Midbrain (tissue), 1 donor: ENCODE measurements around the gene TNFRSF1B.

Source experiments
- DNase-seq: peaks from one replicate; lab custom pipeline; 2025; lab: John Stamatoyannopoulos, UW

Gene TNFRSF1B

DNA sequence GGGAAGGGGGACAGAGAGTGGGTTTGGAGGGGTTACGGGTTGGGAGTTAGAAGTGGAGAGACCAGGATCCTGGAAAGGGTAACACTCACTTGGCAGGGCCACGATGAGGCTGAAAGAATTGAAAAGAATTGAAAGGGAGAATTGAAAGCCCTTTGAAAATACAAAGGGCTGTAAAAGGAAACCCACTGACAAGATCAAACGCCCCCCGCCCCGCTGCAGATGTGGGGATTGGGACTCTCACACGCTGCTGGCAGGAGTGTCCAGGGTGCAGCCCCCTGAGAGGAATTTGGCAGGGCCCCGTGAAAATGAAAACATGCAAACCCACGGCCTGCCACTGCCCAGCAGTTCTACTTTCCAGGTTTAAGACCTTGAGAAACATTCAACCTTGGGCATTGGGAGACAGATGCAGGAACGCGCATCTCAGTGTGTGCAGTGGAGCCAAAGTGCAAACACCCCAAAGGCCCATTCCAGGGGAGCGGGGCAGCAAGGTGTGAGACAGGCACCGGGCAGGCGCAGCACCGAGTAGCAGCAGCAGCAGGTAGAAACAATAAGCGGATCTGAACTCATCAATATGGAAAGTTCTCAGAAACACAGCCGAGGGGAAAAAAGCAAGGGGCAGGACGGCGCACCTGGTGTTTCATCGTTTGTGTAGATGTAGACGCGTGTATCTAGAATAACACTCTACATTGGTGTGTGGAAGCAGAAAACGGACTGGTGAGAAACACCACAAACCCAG lies 8.3 kb upstream of the TNFRSF1B start:
- DNase-seq, result no peak

DNA sequence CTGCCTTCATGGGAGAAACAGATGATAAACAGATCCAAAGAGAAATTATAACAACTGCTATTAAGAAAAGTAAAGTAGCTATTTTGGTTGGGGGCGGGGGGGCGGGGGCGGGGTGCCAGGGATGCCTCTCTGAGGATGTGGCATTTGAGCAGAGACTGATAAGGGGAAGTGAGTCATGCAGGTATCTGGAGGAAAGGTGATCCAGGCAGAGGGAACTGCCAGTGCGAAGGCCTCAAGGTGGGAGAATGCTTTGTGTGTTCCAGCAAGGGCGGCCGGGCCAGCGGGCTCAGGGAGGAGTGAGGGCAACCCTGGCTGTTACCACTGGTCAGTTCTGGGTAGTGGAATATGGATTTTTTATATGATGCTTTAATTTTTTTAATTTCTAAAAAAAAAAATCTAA lies 7.0 kb upstream of the TNFRSF1B start:
- no peak for DNase-seq

DNA sequence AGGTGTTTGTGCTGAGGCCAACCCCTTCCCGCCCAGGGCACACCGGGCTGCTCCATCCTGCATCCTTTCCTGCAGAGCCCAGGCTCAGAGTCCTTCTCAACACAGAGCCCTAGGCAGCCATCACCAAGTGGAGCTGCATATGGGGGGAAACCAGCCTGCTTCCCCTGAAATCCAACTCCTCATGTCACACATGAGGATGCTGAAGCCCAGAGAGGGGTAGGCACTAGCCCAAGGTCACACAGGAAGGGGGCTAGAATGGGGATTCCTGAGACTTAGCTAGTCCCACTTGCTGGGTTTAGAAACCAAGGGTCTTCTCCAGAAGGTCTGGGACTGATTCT lies 5.5 kb upstream of the TNFRSF1B start:
- DNase-seq, result no peak

DNA sequence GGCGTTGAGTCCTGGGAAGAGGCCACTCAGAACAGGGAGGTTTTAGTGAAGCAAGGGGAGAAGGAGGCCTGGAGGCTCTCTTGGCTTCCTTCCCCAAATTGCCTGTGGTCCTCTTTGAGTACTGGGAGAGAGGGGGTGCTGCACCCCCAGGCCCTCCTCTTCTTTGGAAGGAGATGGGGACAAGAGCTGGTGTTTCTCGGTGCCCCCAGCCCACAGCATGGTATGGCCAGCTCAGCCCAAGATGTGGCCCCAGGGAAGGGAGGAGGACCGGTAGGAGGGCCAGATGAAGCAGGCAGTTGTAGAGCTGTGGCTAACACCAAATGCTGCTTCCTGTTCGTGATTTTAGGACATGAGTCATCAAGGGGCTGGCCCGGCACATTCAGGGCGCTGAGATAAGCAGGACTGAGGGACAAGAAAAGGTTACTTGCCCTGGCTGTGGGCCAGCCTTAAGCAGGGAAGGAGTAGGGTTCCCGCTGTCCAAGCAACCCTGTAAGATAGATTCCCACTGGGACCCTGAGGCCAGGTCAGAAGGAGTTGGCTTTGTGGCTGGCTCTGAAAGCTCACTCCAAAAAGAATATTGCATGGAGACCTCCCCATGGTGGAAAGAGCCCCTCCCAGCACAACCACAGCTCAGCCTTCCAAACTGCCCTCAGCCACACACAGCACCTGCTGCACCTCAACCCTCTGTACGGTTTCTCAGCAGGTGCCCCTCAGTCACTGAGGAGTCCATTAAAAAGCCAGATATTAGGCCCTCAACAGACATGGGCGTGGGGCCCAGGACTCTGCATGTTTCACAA lies 4.9 kb upstream of the TNFRSF1B start:
- peak; percentile 44 for DNase-seq

DNA sequence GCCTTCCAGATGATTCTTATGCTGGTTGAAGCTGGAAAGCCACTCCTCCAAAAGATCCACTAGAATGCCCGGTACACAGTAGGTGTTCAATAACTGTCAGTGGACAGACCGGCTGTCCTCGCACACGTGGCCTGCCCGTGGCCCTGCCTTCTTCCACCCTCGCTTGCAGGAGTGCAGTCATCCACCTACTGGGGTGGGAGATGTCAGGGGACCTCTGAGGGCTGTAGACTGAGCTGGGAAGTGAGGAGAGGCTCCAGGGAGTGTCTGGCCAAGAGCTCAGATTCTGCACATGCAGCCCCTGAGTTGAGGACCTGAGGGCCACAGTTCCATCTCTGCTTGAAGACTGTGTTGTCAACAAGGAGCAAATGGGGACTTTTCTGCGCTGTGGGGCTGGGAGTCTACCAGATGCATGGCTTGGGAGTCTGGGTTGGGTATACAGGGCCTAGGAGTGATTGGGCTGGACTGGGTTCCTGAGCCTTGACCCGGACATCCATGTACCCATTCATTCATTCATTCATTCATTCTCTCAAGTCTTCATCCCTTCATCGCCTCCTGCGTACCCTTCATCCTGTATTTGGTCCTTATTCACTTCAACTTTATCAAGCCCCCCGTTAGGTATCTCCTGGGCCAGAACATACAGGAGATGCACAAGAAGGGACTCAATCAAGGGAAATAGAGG lies 4.2 kb upstream of the TNFRSF1B start:
- DNase-seq, result no peak

DNA sequence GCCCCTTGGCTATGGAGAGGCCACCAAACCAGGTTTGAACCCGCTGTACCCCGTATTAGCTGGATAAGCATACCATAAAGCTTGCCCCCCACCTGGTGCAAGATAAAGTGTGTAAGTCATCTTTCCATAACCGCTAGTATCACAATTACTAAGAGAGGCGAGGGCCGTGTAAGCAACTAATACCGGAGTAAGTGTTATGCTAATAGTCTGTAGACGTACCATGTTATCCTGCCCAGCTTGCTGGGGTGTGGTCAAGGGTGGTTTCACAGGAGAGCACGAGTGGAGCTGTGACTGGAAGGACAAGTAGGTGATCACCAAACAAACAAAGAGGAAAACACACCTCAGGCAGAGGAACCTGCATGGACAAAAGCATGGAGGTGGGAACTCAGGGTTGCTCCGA lies 3.6 kb upstream of the TNFRSF1B start:
- no peak for DNase-seq

DNA sequence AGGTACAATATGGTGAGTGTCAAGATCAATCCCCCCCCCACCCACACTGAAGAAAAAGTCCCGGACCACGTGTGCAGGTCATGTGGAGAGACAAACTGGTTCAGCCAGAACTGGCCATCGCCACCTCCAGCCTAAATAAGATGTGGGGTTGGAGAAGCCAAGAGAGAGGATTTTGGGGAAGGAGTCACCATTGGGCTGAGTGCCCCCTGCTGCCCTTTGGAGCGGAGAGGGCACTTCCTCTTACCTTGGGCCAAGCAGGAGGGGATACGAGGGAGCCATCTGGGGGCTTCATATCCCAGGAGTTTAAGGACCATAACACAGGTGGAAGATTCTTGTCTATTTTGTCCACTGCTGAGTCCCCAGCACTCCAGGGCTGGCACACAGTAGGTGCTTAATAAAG lies 2.6 kb upstream of the TNFRSF1B start:
- DNase-seq, result no peak

DNA sequence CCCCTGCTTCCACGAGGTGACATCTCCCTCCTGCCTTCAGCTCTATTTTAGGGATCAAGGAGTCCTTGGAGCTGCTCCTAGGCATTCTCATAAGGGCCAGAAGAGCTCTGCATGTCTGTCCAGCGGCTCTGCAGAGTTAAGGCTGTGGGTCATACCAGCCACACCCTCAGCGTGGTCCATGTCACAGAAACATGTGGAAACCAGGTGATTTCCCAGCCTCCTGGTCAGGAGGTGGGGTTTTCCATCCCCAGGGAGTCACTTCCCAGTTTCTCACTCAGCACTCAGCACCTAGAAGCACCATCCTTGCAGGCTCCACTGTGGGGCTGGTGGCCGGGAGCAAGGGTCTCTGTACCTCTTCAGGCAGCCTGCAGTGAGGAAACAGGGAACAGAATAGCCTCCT lies 1.4 kb upstream of the TNFRSF1B start:
- DNase-seq, result no peak

DNA sequence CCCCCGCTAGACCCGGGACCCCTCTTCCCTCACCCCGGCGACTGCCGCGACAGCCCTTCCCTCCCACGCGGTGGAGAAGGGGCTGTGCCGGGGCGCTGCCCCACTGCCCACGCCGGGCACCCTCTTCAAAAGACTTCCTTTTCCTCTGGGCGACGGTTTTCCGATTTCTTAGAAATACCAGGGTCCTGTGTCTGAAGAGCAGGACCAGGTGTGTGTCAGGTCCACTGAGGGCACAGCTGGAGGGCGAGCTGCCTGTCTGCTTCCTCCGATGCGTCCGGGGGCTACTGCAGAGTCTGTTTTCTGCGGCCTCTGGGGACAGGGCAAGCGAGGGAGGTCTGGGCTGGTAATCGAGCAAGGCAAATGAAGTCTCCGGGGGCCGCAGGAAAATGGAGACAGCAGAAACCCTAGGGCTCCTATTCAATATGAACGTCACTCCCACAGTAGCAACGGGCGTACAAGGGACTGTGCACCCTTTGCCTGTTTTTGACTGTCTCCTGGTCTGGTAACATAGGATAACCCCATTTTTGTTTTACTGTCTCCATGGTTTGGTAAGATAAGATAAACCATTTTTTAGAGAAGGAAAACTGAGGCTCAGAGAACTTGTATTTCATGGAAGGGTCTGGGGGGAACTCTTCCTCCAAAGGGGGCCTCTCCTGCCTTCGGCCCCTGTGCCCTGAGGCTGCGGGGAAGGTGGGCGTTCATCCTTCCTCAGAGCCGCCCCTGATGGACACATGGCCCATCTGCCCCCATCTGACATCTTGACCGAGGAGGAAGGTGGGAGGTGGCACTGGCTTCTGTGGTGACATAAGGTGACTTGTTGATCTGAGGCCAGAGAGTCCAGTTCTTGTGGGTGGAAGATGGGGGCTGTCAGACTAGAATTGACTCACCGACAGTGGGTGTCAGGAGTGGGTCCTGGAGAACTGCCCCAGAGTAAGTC lies 970 bp downstream of the TNFRSF1B start:
- no peak for DNase-seq

DNA sequence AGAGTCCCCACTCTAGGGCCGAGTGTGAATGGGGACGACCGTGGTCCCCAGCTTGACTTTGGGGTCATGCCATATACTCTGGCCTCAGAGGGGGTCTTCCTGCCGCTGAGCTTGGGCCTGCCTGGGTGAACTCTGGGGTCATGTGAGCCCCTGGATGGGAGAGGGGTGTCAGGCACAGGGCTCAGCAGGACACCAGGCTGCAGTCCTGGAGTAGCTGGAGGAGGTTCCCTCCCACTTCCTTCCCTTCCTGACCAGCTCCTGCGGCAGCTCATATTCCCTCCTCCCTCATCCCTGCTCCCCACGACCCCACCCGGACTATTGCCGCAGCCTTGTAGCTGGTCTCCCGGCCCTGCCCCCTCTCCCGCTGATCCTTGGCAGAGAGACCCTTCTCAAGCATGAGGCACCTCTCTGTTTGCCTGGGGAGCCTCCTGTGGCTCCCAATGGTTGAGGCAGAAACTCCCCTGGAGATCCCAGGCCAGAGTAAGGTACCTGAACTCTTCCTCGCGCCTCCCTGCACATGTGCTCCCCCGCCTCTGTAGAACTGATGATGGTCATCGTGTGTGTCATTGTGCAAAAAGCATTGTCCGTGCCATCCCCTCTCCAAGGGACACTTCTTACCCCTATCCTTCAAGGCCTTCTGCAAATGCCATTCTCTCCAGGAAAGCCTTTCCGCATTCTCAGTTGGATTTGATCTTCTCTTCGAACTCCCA lies 1.8 kb downstream of the TNFRSF1B start:
- DNase-seq, result no peak

DNA sequence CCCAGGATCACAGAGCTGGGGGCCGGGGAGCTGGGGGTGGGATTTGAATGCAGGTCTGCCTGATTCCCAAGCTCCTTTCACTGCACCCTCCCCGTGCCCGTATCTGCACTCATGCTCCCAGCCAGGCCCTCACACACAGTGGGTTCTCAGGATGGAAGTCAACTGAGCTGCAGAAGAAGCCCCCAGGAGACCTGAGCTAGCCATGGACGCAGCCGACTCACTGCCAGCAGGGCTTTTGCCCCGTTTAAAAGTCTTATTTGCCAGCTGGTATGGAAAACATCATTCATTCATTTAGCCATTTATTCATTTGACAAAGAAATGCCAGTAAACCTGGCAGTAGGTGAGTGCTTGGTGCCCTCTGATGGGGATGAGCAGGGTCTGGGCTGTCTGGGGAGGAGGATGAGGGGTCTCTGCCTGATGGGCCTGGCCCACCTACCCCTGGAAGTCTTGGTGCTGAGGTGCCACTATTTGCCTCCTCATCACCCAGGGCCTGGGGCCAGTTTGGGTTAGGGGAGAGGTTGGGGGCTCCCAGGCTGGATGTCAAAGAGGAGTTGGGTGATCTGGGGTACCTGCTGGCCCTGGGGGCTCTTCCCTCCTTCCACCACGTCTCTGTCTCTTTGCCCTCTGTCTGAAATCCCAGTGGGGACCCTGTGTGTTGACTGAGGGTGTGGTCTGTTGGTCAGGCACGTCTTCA lies 2.8 kb downstream of the TNFRSF1B start:
- no peak for DNase-seq

DNA sequence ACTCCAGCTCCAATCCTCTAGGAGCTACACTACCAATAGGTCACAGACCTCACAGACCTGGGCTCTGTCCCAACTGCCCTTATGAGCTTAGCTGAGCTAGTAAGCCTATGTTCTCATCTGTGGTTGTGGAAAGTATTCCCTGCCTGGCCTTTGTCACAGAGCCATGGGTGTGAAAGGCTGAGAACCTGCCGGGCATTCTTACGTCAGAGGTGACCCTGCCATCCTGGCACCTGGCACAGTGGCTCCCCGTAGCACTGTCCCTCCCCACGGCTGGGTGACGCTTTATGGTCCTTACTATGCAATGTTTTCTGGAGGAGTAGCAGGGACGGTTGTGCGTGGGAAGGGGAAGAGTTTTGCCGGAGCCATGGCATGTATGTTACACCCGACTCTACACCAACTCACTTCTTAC lies 3.5 kb downstream of the TNFRSF1B start:
- no peak for DNase-seq

DNA sequence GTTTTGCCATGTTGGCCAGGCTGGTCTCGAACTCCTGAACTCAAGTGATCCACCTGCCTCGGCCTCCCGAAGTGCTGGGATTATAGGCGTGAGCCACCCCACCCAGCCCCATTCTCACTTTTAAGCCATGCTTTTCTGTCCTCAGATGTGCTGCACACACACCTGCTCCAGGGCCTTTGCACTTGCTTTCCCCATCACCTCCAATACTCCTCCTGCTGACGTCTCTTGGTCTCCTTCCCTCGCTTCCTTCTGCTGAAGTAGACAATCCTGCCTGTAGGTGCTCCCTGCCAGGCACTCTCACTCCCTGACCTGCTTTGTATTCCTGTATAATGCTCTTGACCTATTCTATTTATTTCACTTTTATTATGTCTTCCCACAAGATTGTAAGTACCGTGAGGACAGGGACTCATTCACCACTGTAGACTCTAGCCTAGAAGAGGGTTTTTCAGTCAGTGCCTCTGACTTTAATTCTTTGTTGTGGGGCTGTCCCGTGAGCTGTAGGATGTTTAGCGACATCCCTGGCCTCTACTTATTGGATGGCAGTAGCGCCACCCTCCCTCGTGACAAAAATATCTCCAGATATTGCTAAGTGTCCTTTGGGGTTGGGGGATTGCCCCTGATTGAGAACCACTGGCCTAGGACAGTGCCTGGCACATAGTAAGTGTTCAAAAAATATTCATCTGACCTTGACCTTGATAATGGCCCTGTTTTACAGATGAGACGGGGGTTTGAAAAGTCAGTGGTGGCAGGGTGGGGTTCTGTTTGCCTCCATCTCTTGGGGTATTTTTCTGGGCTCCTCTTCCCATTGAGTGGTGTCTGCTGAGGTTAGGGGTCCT lies 4.6 kb downstream of the TNFRSF1B start:
- no peak for DNase-seq

DNA sequence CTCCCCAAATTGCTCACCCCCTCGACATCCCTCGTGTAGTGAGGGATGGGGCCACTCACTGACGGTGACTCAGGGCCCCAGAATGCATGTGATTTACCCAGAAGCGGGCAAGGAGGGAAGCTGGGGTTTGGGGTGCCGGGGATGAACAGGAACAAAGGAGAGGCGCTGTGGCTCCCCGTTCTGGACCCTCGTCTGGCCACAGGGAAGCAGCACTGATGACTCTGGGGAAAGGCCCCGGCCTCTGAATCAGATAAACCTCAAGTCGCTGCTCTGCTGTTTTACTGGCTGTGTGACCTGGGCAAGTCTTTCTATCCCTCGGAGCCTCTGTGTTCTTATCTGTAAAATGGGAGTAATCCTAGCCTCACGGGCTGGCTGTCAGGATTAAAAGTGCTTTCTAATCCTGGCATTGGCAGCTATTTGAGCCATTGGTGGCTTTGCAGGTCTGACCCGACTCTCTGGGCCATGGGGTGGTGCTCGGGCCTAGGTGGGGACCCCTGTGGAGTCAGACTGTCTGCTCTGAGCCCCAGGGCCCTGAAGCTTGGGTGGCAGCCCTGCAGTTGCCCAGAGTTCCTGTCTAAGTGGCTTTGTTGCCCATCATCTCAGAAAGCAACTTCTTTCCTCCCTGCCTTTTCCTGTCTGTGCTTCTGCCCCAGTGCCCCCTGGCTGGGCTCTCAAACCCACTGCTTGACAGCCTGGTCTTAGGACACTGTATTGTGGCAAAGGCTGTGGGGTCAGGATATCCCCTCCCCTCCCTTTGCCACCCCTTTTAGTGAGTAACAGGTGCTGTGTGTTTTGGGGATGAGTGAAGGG lies 5.5 kb downstream of the TNFRSF1B start:
- DNase-seq, result no peak

DNA sequence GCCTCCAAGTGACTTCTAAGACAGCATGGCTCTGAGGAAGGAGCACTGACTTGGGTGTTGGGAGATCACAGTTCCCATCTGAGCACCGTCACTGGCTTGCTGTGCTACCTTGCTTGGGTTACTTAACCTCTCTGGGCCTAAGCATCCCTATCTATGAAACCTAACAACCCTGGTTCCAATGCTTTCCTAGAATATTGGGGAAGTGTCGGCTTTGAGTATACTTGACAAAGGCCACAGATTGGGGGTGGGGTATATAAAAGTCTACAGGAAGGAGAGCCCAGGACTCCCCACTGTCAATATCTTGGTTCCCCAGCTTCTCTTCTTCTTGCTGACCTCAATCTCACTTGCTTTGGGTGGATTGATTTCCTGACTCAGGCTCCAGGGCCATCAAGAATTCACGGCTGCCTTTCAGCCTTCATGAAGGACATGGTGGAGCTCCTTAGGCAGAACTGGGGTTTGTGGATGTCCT lies 6.3 kb downstream of the TNFRSF1B start:
- DNase-seq, result no peak

DNA sequence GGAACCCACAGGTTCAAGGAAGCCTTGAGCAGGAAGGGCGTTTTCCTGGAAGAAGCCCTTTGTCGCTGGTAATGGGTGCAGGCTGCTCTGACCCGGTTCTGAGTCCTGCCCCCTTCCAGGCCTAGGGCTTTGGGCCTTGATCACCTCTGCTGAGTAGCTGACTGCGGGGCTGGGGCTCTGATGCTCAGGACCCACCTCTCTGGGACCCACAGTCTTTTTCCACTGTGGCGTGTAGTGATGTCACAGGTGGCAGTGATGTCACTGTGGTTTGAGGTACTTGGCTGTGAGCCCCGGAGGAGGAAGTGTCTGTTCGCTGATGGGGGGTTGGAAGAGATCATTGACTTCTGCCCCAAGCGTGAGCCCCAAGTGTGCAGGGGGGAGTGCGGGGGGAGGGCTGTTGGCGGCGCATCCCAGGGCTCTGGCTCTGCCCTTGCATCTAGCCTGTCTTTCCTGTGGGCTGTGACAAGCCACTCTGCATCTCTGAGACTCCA lies 6.9 kb downstream of the TNFRSF1B start:
- DNase-seq, result peak; percentile 27

DNA sequence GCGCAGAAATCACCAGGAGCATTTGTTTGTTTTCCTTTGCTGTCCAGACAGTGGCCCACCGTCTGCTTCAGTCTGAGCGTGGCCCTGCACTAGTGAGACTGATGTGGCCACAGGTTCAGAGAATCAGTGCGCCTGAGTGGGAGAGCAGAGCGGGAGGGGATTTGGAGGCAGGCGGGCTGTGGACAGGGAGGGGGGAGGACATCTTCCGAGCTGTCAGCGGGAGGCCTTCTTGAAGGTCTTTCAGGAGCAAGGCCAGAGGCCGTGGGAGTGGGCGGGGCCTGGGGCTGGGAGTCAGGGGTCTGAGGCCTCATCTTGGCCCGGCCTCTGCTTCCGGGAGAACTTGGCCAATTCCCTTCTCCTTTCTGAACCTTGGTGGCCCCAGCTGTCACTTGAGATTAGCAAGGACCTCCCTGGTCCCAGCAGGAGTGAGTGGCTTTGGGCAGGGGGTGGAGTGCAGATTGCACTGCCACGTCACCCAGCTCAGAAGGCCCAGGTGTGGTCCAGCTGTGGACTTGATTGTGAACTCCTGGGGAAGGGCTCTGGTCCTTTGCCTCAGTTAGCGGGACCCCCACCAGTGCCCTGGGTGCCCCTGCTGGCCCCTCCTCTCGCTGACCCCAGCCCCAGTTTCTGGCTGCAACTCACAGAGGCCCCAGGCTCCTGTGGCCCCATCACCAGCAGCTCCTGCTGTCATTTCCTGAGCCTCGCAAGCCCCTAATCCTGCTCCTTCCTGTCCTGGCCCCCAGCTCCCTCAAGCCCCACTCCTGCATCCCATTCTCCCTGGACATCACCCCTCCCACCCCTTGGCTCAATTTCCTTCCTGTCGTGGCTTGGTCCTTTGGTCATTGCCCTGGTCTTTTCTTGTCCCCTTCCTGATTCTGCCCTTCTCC lies 8.4 kb downstream of the TNFRSF1B start:
- DNase-seq, result no peak
